Measurements from ENCODE around the gene TRMT112. TPM values are rescaled to one million over a fixed set of nuclear protein-coding genes. Genes with fewer than 3 reads are reported as not detected.

The TRMT112 gene
- total and polyA plus RNA-seq, 4 donors, result 52.5 to 137 (median 131) TPM

GRCh38 chr11:64352995-64353714 lies 35.8 kb upstream of the TRMT112 start:
- H3K36me3 ChIP-seq (ENCODE audit: control insufficient read depth in 4 of 4, insufficient read depth in 3 of 4, low read depth in 1 of 4, low read length in 3 of 4), result no peaks in the 10 kb centered on the region
- no peaks in the 10 kb centered on the region for H3K9me3 ChIP-seq (ENCODE audit: control insufficient read depth in 4 of 4, low read length in 3 of 4)
- no peak for TF ChIP-seq SP1 (IDR thresholded peaks at IDR 0.05)
- TF ChIP-seq REST (IDR thresholded peaks at IDR 0.05), result no peak
- TF ChIP-seq FOXA2 (IDR thresholded peaks at IDR 0.05), result no peak
- no peak for TF ChIP-seq CTCF (IDR thresholded peaks at IDR 0.05; ENCODE audit: low read depth, low read length, missing input control)
- TF ChIP-seq GABPA (IDR thresholded peaks at IDR 0.05 in 1 of 2, conservative IDR thresholded peaks at IDR 0.05 in 1 of 2), result no peak
- no peak for TF ChIP-seq YY1 (IDR thresholded peaks at IDR 0.05)
- TF ChIP-seq JUND (IDR thresholded peaks at IDR 0.05), result no peak
- TF ChIP-seq HNF4G (IDR thresholded peaks at IDR 0.05), result no peak
- TF ChIP-seq MAX (IDR thresholded peaks at IDR 0.05), result no peak
- TF ChIP-seq EGR1 (IDR thresholded peaks at IDR 0.05; ENCODE audit: low read depth in 2 of 2), result no peak
- TF ChIP-seq RAD21 (IDR thresholded peaks at IDR 0.05), result no peak
- no peak for TF ChIP-seq ZBTB33 (IDR thresholded peaks at IDR 0.05)
- H3K4me1 ChIP-seq (ENCODE audit: control insufficient read depth in 4 of 4, insufficient read depth in 4 of 4, low read length in 3 of 4), result peaks cover under 1 to 20% (median 12%) of the 10 kb centered on the region in 4 donors
- WGBS, result 92% methylated on average over 34 of the region's 34 CpGs
- H3K27me3 ChIP-seq (ENCODE audit: control insufficient read depth in 4 of 4, insufficient read depth in 4 of 4, low read length in 3 of 4), result no peaks in the 10 kb centered on the region
- no peak overlapping the region for H3K9ac ChIP-seq (ENCODE audit: low read depth in 1 of 2, low read length in 2 of 2)
- no peak for DNase-seq (ENCODE audit: low spot score)
- H3K4me3 ChIP-seq (ENCODE audit: low read depth in 1 of 3, low read length in 3 of 3), result no peak overlapping the region
- H3K27ac ChIP-seq (ENCODE audit: low read depth in 1 of 2, low read length in 2 of 2), result no peak overlapping the region

- no peak overlapping the region for H3K9ac ChIP-seq (ENCODE audit: low read depth in 1 of 2, low read length in 2 of 2)
- TF ChIP-seq CTCF (IDR thresholded peaks at IDR 0.05; ENCODE audit: low read depth, low read length, missing input control), result no peak
- no peak for TF ChIP-seq NR2F2 (IDR thresholded peaks at IDR 0.05)
- no peak for TF ChIP-seq GABPA (IDR thresholded peaks at IDR 0.05 in 1 of 2, conservative IDR thresholded peaks at IDR 0.05 in 1 of 2)
- TF ChIP-seq HNF4A (conservative IDR thresholded peaks at IDR 0.05), result no peak
- TF ChIP-seq RAD21 (IDR thresholded peaks at IDR 0.05), result no peak
- no peak overlapping the region for H3K4me3 ChIP-seq (ENCODE audit: low read depth in 1 of 3, low read length in 3 of 3)
- H3K27ac ChIP-seq (ENCODE audit: low read depth in 1 of 2, low read length in 2 of 2), result no peak overlapping the region
- 96% methylated on average over 33 of the region's 33 CpGs for WGBS
- no peaks in the 10 kb centered on the region for H3K27me3 ChIP-seq (ENCODE audit: control insufficient read depth in 4 of 4, insufficient read depth in 4 of 4, low read length in 3 of 4)
- H3K4me1 ChIP-seq (ENCODE audit: control insufficient read depth in 4 of 4, insufficient read depth in 4 of 4, low read length in 3 of 4), result peaks cover 0 to 17% (median 9%) of the 10 kb centered on the region in 4 donors
- no peaks in the 10 kb centered on the region for H3K9me3 ChIP-seq (ENCODE audit: control insufficient read depth in 4 of 4, low read length in 3 of 4)
- no peaks in the 10 kb centered on the region for H3K36me3 ChIP-seq (ENCODE audit: control insufficient read depth in 4 of 4, insufficient read depth in 3 of 4, low read depth in 1 of 4, low read length in 3 of 4)
- DNase-seq (ENCODE audit: low spot score), result no peak
Observed at GRCh38 chr11:64352099-64352994, 35.0 kb upstream of the TRMT112 start.

Measured in liver (tissue), 9 donors.